SK-N-SH (cell line): ENCODE measurements around the gene LHX4. TPM values are rescaled to one million over a fixed set of nuclear protein-coding genes. Genes with fewer than 3 reads are reported as not detected.

Source experiments
- CTCF ChIA-PET: fragments of 300-600, 350-600 bp; formaldehyde crosslinking; extraction: SDS; loops from one replicate; lab custom pipeline; 2021; lab: Yijun Ruan, JAX
- POLR2A ChIA-PET: fragments of 350-600 bp; sonication (Branson Sonifier 250); formaldehyde crosslinking; extraction: SDS; loops from one replicate; lab custom pipeline; 2020; ENCODE audit warnings: antibody characterized with exemption, inconsistent platforms; lab: Yijun Ruan, JAX
- DNase-seq: peaks from one replicate; pipeline ENCODE4 v3.0.0; 2012
- H2AFZ ChIP-seq: fragments of 200-600 bp; sonication (generic); 2 replicates; pipeline ENCODE4 v1.8.1; 2016; ENCODE audit warnings: antibody characterized with exemption, mild to moderate bottlenecking, low read depth
- H3F3A ChIP-seq: fragments of 200-600 bp; sonication (generic); replicated peaks from 2 replicates; pipeline ENCODE3; 2016; ENCODE audit warnings: antibody characterized with exemption, mild to moderate bottlenecking; ENCODE audit not compliant: insufficient read depth
- H3K27ac ChIP-seq, 2 experiments: fragments of 200-500 bp in 1 of 2; fragments of 200-600 bp in 1 of 2; sonication (Bioruptor generic) in 1 of 2; sonication (generic), shearing (Covaris generic) in 1 of 2; 2 replicates each; pipeline versions ENCODE4 v1.5.1 to v1.6.1; 2014 to 2016; ENCODE audit warnings: low read depth in 2 of 2, inconsistent platforms in 1 of 2, low read length in 1 of 2, mild to moderate bottlenecking in 1 of 2, mixed read lengths in 1 of 2
- H3K27me3 ChIP-seq: fragments of 200-600 bp; sonication (generic), shearing (Covaris generic); 2 replicates; pipeline ENCODE4 v1.6.1; 2016; ENCODE audit warnings: mixed run types; ENCODE audit not compliant: insufficient read depth
- H3K36me3 ChIP-seq, 2 experiments: fragments of 200-500 bp in 1 of 2; fragments of 200-600 bp in 1 of 2; sonication (Bioruptor generic) in 1 of 2; sonication (generic) in 1 of 2; replicated peaks in 1 of 2; 2 replicates each; pipeline versions ENCODE3 to v1.5.1; 2014 to 2016; ENCODE audit warnings: low read length in 1 of 2, mild to moderate bottlenecking in 1 of 2; ENCODE audit not compliant: insufficient read depth in 2 of 2, control insufficient read depth in 1 of 2
- H3K4me1 ChIP-seq, 2 experiments: fragments of 200-500 bp in 1 of 2; fragments of 200-600 bp in 1 of 2; sonication (Bioruptor generic) in 1 of 2; sonication (generic), shearing (Covaris generic) in 1 of 2; 2 replicates each; pipeline versions ENCODE4 v1.5.1 to v1.6.1; 2014 to 2016; ENCODE audit warnings: low read depth in 1 of 2, low read length in 1 of 2, mixed run types in 1 of 2; ENCODE audit not compliant: insufficient read depth in 2 of 2, control insufficient read depth in 1 of 2
- H3K4me2 ChIP-seq: fragments of 200-600 bp; sonication (generic), shearing (Covaris generic); 2 replicates; pipeline ENCODE4 v1.6.1; 2017; ENCODE audit warnings: mixed run types
- H3K4me3 ChIP-seq, 2 experiments: fragments of 200-500 bp in 1 of 2; fragments of 200-600 bp in 1 of 2; sonication (Bioruptor generic) in 1 of 2; sonication (generic), shearing (Covaris generic) in 1 of 2; 2 replicates each; pipeline versions ENCODE4 v1.5.1 to v1.8.1; 2014 to 2016; ENCODE audit warnings: low read depth in 2 of 2, inconsistent platforms in 1 of 2, low read length in 1 of 2, mild to moderate bottlenecking in 1 of 2, mixed read lengths in 1 of 2, moderate library complexity in 1 of 2
- H3K79me2 ChIP-seq: fragments of 200-600 bp; sonication (generic); 2 replicates; pipeline ENCODE4 v1.8.1; 2017; ENCODE audit warnings: mild to moderate bottlenecking; ENCODE audit not compliant: insufficient read depth
- H3K9ac ChIP-seq: fragments of 200-600 bp; sonication (generic); 2 replicates; pipeline ENCODE4 v1.6.1; 2017; ENCODE audit warnings: mixed run types
- H3K9me2 ChIP-seq: fragments of 200-600 bp; sonication (generic); 2 replicates; pipeline ENCODE4 v1.6.1; 2017; ENCODE audit warnings: mixed run types
- H3K9me3 ChIP-seq: fragments of 200-600 bp; sonication (generic); 2 replicates; pipeline ENCODE4 v1.6.1; 2017; ENCODE audit warnings: mixed run types, mild to moderate bottlenecking, moderate library complexity
- H4K20me1 ChIP-seq: fragments of 200-600 bp; sonication (generic); 2 replicates; pipeline ENCODE4 v1.6.1; 2017; ENCODE audit warnings: mild to moderate bottlenecking, mixed run types; ENCODE audit not compliant: insufficient read depth
- CTCF ChIP-seq: fragments of 200-600 bp; sonication (generic); IDR thresholded peaks from 2 replicates; pipeline ENCODE4 v1.6.1; 2017; ENCODE audit warnings: antibody characterized with exemption, mild to moderate bottlenecking, moderate library complexity
- EP300 ChIP-seq, 2 experiments: IDR thresholded peaks; 2 replicates each; pipeline versions ENCODE4 v1.4.0 to v1.6.1; 2012; ENCODE audit warnings: borderline replicate concordance in 1 of 2, low read depth in 1 of 2, low read length in 1 of 2
- FOXM1 ChIP-seq: IDR thresholded peaks from 2 replicates; pipeline ENCODE4 v1.4.0; 2012; ENCODE audit warnings: low read depth, mild to moderate bottlenecking
- IRF3 ChIP-seq: fragments of 150-350 bp; IDR thresholded peaks from 2 replicates; pipeline ENCODE4 v1.6.1; 2016; ENCODE audit warnings: mild to moderate bottlenecking, low read depth, low read length
- MAX ChIP-seq: IDR thresholded peaks from 2 replicates; pipeline ENCODE4 v1.4.0; 2012; ENCODE audit warnings: low read depth
- MXI1 ChIP-seq: IDR thresholded peaks from 2 replicates; pipeline ENCODE4 v1.6.1; 2012; ENCODE audit warnings: mild to moderate bottlenecking, low read depth, low read length, improper control_type of control experiment
- NRF1 ChIP-seq: IDR thresholded peaks from 2 replicates; pipeline ENCODE4 v1.6.1; 2012; ENCODE audit warnings: low read depth, mild to moderate bottlenecking, low read length
- RAD21 ChIP-seq: IDR thresholded peaks from 2 replicates; pipeline ENCODE4 v1.6.1; 2012; ENCODE audit warnings: mild to moderate bottlenecking, low read length
- RXRA ChIP-seq: IDR thresholded peaks from 2 replicates; pipeline ENCODE4 v1.4.0; 2012; ENCODE audit warnings: low read depth, mild to moderate bottlenecking, borderline replicate concordance
- TCF12 ChIP-seq: IDR thresholded peaks from 2 replicates; pipeline ENCODE4 v1.4.0; 2012
- USF2 ChIP-seq: fragments of 150-350 bp; IDR thresholded peaks from 2 replicates; pipeline ENCODE4 v1.6.1; 2017; ENCODE audit warnings: antibody characterized with exemption, low read length, low read depth, borderline replicate concordance
- YY1 ChIP-seq: IDR thresholded peaks from 2 replicates; pipeline ENCODE4 v1.4.0; 2012; ENCODE audit warnings: low read depth, mild to moderate bottlenecking
- WGBS: methylation state at CpG from one replicate; pipeline ENCODE4 v1.1.6; 2017; ENCODE audit warnings: low lambda C conversion rate; 5-methylcytosine and 5-hydroxymethylcytosine counted together
- polyA plus RNA-seq, 3 experiments: library from polyadenylated mRNA; depleted of rRNA; stranded (reverse); fragments of >200 nt; gene quantifications; 2 replicates each; pipeline ENCODE4 v1.2.3, GENCODE V29; 2012

The LHX4 gene
- polyA plus RNA-seq, 1 of the 3 experiments (the other 2 are of a cell fraction): not detected

- Histone ChIP-seq H4K20me1 (no peaks in the 10 kb centered on the region), H3K27ac (no peak overlapping the region), H3F3A (no peaks in the 10 kb centered on the region), H3K9me2 (no peaks in the 10 kb centered on the region), H3K9me3 (no peaks in the 10 kb centered on the region), H3K36me3 (no peaks in the 10 kb centered on the region), H3K4me3 (no peak overlapping the region), H3K4me1 (no peaks in the 10 kb centered on the region), H3K4me2 (no peak overlapping the region), H3K79me2 (no peaks in the 10 kb centered on the region), H2AFZ (no peak overlapping the region), H3K9ac (no peak overlapping the region), H3K27me3 (peaks cover 5% of the 10 kb centered on the region)
- no peak for TF ChIP-seq FOXM1
- TF ChIP-seq MAX: no peak
- TF ChIP-seq USF2: no peak
- no peak for TF ChIP-seq TCF12
- TF ChIP-seq NRF1: no peak
- TF ChIP-seq RXRA: no peak
- no peak for TF ChIP-seq YY1
- no peak for TF ChIP-seq RAD21
- no peak for TF ChIP-seq MXI1
- TF ChIP-seq IRF3: no peak
- TF ChIP-seq EP300 (IDR thresholded peaks at IDR 0.05; ENCODE audit: borderline replicate concordance in 1 of 2, low read depth in 1 of 2, low read length in 1 of 2): no peak
- no peak for TF ChIP-seq CTCF
- 68% methylated on average over 19 of the region's 20 CpGs for WGBS
- ChIA-PET CTCF (interaction anchor here (0.9 to 1.9 kb wide), 3 partner anchors 31 to 197 kb away, joined by 3 to 6 read pairs (median 5); no protein-coding TSS in a partner anchor), POLR2A (no interaction called here)
- no peak for DNase-seq
Measured at GRCh38 chr1:180218806-180219765, 11.0 kb upstream of the LHX4 start.
